GM19193 (cell line): ENCODE results near the gene BBS9.

Experiments
- POLR2A ChIP-seq: IDR thresholded peaks from 4 replicates; pipeline ENCODE4 v1.6.1; 2011; ENCODE audit not compliant: insufficient read depth, insufficient read length; ENCODE audit errors: extremely low read depth

Gene BBS9

DNA sequence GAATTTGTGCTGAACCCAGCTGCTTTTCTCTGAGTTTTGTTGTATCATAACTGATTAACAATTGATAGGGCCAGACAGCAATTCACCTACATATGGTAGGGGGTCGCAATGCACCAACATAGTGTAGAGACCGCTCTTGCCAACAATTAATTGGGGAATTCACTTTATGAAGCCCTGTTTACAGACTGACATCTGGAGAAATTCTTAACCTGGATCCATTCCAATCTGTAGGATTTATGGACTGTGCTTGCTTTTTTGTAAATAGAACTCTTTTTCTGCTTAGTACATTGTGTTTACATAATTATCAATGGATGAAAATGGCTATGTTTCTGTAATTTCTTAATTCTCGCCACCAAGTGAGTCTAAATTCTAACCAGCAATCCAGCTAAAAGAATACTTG is 464.2 kb downstream of the BBS9 start:
- no peak for TF ChIP-seq POLR2A

DNA sequence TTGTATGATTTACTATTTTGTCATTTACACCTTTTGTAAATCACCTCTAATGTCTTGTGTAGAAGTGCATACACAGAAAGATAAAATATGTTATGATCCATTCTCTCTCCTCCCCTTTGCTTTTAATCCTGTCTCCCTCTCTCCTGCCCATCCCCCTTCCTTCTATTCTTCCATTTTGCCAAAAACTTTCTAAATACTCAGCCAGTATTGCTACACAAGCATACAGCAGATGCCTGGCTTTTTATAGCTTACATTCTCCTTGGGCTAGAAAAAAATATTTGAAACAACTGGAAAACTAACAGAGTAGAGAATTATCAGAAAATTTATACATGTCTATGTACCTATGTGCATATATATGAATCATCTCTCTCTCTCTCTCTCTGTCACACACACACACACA is 467.3 kb downstream of the BBS9 start:
- TF ChIP-seq POLR2A = no peak

DNA sequence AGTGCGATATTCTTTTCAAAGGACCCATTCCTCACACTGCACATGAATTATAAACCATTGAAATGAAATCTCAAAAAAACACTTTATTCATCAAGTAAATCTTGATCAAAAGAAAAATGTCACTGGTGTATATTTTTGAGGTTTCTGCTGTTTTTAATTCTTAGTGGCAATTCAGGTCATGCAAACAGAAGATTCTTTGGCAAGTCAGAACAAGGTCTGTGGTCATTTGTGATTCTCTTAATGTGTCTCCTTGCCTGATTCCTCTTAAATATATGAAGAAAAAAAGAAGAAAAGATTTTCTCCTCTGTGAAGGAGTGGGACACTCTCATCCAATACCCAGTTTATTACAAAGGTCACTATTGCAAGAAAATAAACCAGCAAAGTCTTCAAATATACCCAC is 467.8 kb downstream of the BBS9 start:
- no peak for TF ChIP-seq POLR2A

DNA sequence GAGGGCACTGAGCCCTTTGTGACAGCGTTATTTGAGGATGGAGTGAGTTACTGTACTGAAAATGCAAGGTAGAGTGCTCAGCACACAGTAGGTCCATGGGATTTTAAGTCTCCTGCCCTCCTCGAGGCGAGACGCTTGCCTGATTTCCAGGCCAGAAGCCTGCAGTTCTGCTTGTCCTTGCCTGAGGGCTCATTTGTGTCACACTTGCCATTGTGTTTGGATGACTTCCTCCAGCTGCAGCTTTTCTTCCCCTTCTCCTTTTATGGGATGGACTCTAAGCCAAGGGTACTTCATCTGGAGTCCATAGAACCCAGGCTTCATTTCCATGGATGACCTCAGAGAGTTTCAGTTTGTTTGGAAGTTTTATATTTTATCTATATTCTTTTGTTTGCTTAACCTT is 471.7 kb downstream of the BBS9 start:
- TF ChIP-seq POLR2A = no peak

DNA sequence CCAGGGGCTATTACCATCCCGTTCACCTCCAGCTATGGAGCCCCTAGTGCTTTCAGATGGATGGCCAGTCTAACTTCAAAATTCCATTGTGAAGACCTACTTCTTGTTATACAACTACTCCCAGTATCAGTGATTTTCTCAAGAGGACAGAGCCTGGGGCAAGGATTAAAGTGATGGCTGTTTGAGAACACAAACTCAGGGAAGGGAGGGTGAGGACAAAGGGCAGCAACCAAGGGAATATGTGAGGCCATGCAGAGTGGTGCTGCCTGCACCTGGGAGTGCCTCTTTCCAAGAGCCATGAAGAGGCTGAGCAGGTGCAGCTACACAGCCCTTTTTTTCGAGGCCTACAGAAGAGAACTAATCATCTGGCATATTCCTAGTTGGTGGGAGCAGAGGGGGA is 472.5 kb downstream of the BBS9 start:
- no peak for TF ChIP-seq POLR2A

DNA sequence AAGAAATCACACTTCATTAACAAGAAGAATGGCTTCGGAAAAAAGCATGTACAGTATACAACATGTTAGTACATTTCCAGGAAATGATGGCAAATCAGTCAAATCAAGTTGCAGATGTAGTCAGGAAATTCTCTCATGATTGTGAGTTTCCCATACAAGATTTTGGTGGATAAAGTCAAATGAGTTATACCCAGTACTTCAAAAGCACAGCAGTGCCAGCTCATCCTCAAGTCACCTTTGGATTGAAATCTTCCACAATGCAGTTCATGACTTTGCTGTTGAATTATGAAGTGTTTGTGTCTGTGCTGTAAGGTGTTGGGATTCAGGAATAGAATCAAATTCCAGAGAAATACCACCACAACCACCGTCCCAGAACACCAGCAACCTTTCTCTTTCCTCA is 474.7 kb downstream of the BBS9 start:
- no peak for TF ChIP-seq POLR2A

DNA sequence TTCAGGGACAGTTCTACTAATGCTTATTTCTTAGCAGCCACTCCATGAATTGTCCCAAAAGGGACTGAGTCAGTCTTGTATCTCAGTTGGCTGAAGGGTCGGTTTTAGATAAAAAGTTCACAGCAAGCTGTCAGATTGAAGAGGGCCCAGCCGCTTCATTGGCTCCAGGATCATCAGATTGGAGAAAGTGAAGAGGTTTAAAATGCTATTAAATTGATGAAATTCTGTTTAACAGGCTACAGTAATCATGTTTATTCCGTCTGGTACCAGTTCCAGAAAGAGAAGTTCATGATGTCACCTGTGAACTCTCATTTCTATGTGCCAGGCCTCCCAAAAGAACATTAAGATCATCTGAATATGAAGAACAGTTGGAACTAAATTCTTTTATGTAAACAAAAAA is 481.6 kb downstream of the BBS9 start:
- no peak for TF ChIP-seq POLR2A

DNA sequence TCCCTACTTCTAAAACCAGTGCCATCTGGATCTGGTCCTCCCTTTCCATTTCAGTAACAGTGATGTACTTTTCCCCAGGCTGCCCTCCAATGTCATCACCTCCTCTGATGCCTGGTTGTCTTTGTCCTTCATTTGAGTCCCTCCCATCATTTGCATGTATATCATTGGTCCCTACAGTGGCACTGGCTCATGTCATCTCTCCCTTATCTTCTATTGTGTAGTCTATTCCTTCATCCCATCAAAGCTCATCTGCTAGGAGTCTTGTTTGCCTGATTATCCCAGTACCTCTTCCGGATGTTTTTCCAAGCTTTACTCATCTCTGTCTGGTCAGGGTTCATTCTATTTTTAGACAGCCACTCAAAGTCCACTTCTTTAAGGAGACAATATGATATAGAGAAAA is 483.1 kb downstream of the BBS9 start:
- TF ChIP-seq POLR2A = no peak

DNA sequence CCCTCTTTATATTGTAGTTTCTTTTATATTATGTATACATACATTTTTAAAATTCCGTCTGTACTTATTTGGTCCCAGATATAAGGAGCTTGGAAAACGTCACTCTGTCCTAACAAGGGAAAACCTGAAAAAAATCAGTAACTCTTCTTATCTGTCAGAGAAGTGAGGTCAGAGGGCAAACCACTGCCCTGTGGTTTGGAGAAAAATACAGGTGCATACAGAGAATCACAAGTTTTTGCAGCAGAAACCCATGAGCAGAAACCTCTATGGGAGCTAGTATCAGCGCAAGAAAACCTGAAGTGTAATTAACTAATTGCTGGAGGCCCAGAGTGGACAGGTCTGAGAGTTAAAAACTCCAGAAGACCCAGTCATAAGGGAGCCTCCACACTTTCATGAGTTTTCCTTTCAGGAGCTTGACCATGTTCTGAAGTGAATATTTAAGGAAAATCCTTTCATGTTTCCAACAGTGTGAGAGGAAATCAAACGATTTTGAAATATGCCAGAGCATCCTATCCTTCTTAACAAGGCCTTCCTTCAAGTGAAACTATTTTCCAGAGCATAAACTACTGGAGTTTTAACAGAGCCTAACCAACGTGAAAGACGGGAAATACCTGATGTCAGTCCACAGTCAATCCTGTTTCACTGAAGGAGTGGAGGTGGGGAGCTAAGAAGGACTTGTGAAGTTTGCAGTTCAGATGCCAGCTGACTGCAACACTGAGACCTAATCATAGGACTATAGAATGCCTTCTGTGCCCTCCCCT is 485.2 kb downstream of the BBS9 start:
- TF ChIP-seq POLR2A = no peak

DNA sequence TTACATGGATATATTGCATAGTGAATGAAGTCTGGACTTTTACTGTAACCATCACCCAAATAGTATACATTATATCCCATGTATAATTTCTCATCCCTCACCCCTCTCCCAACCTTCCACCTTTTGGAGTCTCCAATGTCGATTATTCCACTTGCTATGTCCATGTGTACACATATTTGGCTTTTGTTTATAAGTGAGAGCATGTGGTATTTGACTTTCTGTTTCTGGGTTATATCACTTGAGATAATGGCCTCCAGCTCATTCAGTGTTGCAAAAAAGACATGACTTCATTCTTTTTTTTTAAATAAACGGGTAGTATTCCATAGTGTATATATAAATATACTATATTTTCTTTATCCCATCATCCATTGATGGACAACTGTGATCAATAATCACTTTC is 487.4 kb downstream of the BBS9 start:
- no peak for TF ChIP-seq POLR2A

DNA sequence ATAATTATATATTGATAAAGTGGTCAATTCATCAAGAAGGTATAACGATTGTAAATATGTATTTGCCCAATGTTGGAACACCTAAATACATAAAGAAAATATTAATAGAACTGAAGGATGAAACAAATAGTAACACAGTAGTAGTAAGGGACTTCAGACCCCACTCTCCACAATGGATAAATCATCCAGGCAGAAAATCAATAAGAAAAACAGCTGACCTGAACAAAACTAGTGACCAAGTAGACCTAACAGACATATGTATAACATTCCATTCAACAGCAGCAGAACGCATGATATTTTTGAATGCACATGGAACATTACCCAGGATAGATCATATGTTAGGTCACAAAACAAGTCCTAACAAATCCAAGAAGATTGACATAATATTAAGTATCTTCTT is 489.9 kb downstream of the BBS9 start:
- TF ChIP-seq POLR2A = no peak

DNA sequence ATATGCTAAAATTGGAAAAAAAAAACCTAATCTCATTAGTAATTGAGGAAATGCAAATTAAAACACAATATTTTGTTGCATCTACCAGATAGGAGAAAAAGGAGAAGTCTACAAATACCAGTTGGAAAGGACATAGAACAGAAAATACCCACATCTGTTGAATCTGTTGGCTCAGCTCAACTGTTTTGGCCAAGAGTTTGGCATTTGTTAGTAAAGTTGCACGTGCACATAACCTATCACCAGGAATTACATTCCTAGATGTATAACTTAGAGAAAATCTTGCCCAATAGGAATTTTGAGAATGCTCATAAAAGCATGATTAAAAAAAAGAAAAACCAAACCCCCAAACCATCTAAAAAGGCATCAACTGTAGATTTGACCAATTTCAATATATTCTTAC is 493.9 kb downstream of the BBS9 start:
- no peak for TF ChIP-seq POLR2A

DNA sequence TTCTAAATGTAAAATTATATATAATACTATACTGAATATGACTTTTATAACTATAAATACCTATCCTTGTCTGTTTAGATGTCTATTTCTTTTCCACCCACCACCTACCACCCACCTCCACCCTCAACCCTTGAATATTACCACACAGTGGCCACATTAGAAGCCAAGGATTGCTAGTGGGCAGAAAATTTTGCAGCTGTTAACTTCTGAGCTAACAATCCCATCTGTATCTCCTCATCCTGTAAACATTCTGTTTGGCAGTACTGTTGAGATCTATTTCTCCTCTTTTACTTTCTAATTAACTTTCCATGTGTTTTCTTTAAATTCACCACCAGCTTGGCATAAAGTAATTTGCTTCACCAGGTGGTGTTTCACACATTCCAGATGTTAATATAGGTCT is 494.9 kb downstream of the BBS9 start:
- TF ChIP-seq POLR2A = no peak

DNA sequence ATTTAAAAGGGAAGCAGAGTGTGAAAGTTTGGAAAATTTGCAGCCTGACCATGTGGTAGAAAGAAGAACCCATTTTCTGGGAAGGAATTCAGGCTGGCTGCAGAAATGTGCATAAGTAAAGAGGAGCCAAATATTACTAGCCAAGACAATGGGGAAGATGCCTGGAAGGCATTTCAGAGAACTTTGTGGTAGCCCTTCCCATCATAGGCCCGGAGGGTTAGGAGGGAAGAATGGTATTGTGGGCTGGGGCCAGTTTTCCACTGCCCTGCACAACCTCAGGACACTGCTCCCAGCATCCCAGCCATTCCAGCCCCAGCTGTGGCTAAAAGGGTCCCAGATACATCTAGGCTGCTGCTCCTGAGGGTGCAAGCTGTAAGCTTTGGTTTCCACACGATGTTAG is 497.5 kb downstream of the BBS9 start:
- no peak for TF ChIP-seq POLR2A

DNA sequence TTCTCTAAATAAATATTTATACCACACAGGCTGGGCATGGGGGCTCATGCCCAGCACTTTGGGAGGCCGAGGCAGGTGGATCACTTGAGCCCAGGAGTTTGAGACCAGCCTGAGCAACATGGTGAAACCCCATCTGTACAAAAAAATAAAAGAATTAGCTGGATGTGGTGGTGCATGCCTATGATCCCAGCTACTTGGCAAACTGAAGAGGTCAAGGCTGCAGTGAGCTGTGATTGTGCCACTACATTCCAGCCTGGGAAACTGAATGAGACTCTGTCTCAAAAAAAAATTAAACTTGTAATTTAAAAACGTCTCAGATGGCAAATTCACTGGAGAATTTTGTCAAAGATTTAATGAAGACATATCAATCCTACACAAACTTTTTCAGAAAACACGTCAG is 498.4 kb downstream of the BBS9 start:
- no peak for TF ChIP-seq POLR2A

DNA sequence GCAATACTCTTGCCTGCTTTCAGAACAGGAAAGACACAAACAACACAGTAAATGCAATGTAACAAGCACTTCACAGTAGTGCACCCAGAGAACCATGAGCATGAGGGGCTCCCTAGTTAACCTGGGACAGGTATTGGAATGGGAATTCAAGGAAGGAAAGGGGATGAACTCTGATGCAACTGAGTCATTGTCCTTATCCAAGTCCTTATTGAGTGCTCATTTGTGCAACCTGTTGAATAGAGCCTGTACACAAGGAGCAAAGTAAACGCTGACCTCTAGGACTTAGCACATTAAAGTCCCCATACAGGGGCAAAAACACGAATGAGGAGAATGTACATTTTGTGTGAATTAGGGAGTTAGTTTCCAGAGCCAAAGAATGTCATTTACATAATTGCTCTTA is 499.5 kb downstream of the BBS9 start:
- TF ChIP-seq POLR2A = no peak

DNA sequence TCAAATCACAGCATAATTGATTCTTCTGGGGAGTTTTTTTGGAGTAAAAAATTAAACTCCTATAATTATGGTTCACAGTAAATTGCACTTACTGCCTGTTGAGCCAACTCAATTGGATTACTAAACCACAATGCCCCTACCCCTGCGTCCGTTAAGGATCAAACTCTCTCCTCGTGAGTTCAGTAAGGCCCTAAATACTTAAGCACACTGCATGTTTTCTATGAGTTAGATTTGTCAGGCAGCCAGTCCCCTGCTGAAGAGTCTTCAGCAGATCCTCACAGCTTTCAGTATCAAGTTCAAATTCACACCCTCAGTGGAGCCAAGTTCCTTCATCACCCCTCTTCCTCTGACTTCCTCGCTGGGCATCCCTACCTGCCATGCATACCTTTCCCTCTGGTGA is 501.0 kb downstream of the BBS9 start:
- TF ChIP-seq POLR2A = no peak
